HepG2 (cell line): ENCODE measurements around the gene TMCC1. TPM values are rescaled to one million over a fixed set of nuclear protein-coding genes. Genes with fewer than 3 reads are reported as not detected.

Experiments used
- GRHL1 ChIP-seq: sonication (generic); formaldehyde crosslinking; conservative IDR thresholded peaks from 2 replicates; pipeline ENCODE4 v1.8.0; 2022; ENCODE audit warnings: missing genetic modification reagents
- KLF9 ChIP-seq: IDR thresholded peaks from 2 replicates; pipeline ENCODE4 v1.6.1; 2016; ENCODE audit warnings: low read depth
- NCOR1 ChIP-seq: fragments of 200-600 bp; sonication (generic); IDR thresholded peaks from 2 replicates; pipeline ENCODE4 v1.7.0; 2017; ENCODE audit warnings: antibody characterized with exemption, low read length, borderline replicate concordance
- PAF1 ChIP-seq: IDR thresholded peaks from 2 replicates; pipeline ENCODE4 v1.6.1; 2016; ENCODE audit warnings: missing genetic modification reagents, missing compliant biosample characterization
- RERE ChIP-seq: IDR thresholded peaks from 2 replicates; pipeline ENCODE4 v1.6.1; 2016; ENCODE audit warnings: low read depth, missing genetic modification reagents, missing compliant biosample characterization
- ZBTB46 ChIP-seq: sonication (generic); formaldehyde crosslinking; IDR thresholded peaks from 2 replicates; pipeline ENCODE4 v1.4.0; 2020; ENCODE audit warnings: mild to moderate bottlenecking, missing genetic modification reagents, borderline replicate concordance
- ZMYM4 ChIP-seq: sonication (generic); formaldehyde crosslinking; IDR thresholded peaks from 2 replicates; pipeline ENCODE4 v1.8.1; 2023; ENCODE audit warnings: mild to moderate bottlenecking, missing genetic modification reagents
- ZNF280B ChIP-seq: sonication (generic); formaldehyde crosslinking; IDR thresholded peaks from 2 replicates; pipeline ENCODE4 v1.5.0; 2020; ENCODE audit warnings: missing genetic modification reagents, mild to moderate bottlenecking, borderline replicate concordance
- ZNF549 ChIP-seq: sonication (generic); formaldehyde crosslinking; IDR thresholded peaks from 2 replicates; pipeline ENCODE4 v1.5.0; 2020; ENCODE audit warnings: missing genetic modification reagents
- ZNF746 ChIP-seq: sonication (generic); formaldehyde crosslinking; IDR thresholded peaks from 2 replicates; pipeline ENCODE4 v1.8.0; 2022; ENCODE audit warnings: mild to moderate bottlenecking, missing genetic modification reagents
- ZNF768 ChIP-seq: sonication (generic); formaldehyde crosslinking; IDR thresholded peaks from 2 replicates; pipeline ENCODE4 v1.4.0; 2020; ENCODE audit warnings: missing genetic modification reagents
- ZNF841 ChIP-seq: sonication (generic); formaldehyde crosslinking; IDR thresholded peaks from 2 replicates; pipeline ENCODE4 v1.8.1; 2023; ENCODE audit warnings: missing genetic modification reagents, borderline replicate concordance
- ZXDC ChIP-seq: sonication (generic); formaldehyde crosslinking; IDR thresholded peaks from 2 replicates; pipeline ENCODE4 v1.5.0; 2020; ENCODE audit warnings: mild to moderate bottlenecking, missing genetic modification reagents
- ZZZ3 ChIP-seq: sonication (generic); formaldehyde crosslinking; IDR thresholded peaks from 2 replicates; pipeline ENCODE4 v1.4.0; 2020; ENCODE audit warnings: missing genetic modification reagents, mild to moderate bottlenecking, borderline replicate concordance
- polyA plus RNA-seq, 8 experiments: library from polyadenylated mRNA; depleted of rRNA in 3 of 8; stranded (reverse) in 7 of 8; unstranded in 1 of 8; fragments of >200 nt; fragmentation: Illumina TruSeq in 4 of 8; extraction: Trizol in 4 of 8; gene quantifications; 2 replicates each; pipeline versions ENCODE4 v1.2.1 to v1.2.3, GENCODE V29; 2011 to 2016; ENCODE audit warnings: low read depth in 4 of 8, missing spikeins in 1 of 8, mixed read lengths in 1 of 8; ENCODE audit not compliant: insufficient read depth in 1 of 8
- total RNA-seq, 5 experiments: library from RNA; depleted of rRNA; stranded (reverse); fragments of >200 nt; fragmentation: Illumina TruSeq; extraction: Trizol; gene quantifications; 2 replicates each; pipeline ENCODE4 v1.2.3, GENCODE V29; 2016; ENCODE audit warnings: low read depth in 1 of 5

The TMCC1 gene
- total and polyA plus RNA-seq, 2 of the 13 experiments (the other 11 are each of a cell fraction or from before 2014, with no cell fraction given) = 12.1 to 264 TPM

GRCh38 chr3:129892857-129893580 lies 492 bp downstream of the TMCC1 start (continued):
- TF ChIP-seq RERE (CRISPR knock-in tag) (0 out of 2 replicates have a peak, but pooled peaks have one; percentile 31), ZNF746 (peak; percentile 36; the same call in 1 of the 2 replicates), ZMYM4 (CRISPR knock-in tag) (peak; percentile 61; the same call in 1 of the 2 replicates), ZXDC (CRISPR knock-in tag) (no peak), ZNF841 (CRISPR knock-in tag) (no peak), ZNF768 (CRISPR knock-in tag) (peak; percentile 45; the same call in 1 of the 2 replicates), PAF1 (CRISPR knock-in tag) (no peak), ZZZ3 (no peak), ZBTB46 (CRISPR knock-in tag) (no peak), ZNF549 (CRISPR knock-in tag) (no peak), ZNF280B (no peak; the same call in 1 of the 2 replicates), NCOR1 (no peak), KLF9 (CRISPR knock-in tag) (no peak), GRHL1 (CRISPR knock-in tag) (no peak)
